Neural cell (in vitro differentiated cells): ENCODE measurements around the gene COL18A1. TPM values are rescaled to one million over a fixed set of nuclear protein-coding genes. Genes with fewer than 3 reads are reported as not detected.

Source experiments
- H2AFZ ChIP-seq: fragments of 200-600, 300-800 bp; sonication (generic), shearing (Covaris generic); 2 replicates; pipeline ENCODE4 v1.6.0; 2014; ENCODE audit warnings: low read depth, mild to moderate bottlenecking, antibody characterized with exemption, low read length, moderate library complexity
- H3F3A ChIP-seq: fragments of 200-600 bp; shearing (Covaris generic); 2 replicates; pipeline ENCODE4 v1.6.1; 2016; ENCODE audit warnings: mild to moderate bottlenecking, moderate library complexity, mixed read lengths, antibody characterized with exemption, low read length; ENCODE audit not compliant: insufficient read depth, poor library complexity, severe bottlenecking
- H3K27ac ChIP-seq: fragments of 200-600, 300-800 bp; sonication (generic), shearing (Covaris generic); 2 replicates; pipeline ENCODE4 v1.5.1; 2014; ENCODE audit warnings: mild to moderate bottlenecking, low read length, moderate library complexity
- H3K27me3 ChIP-seq: fragments of 300-800, 200-600 bp; sonication (generic), shearing (Covaris generic); 2 replicates; pipeline ENCODE4 v1.6.0; 2014; ENCODE audit warnings: mild to moderate bottlenecking, low read depth, low read length, moderate library complexity; ENCODE audit not compliant: insufficient read depth
- H3K36me3 ChIP-seq: fragments of 300-800, 200-600 bp; sonication (generic), shearing (Covaris generic); 2 replicates; pipeline ENCODE4 v1.5.1; 2014; ENCODE audit warnings: mild to moderate bottlenecking, antibody characterized with exemption, low read length, moderate library complexity; ENCODE audit not compliant: insufficient read depth
- H3K4me2 ChIP-seq: fragments of 300-800, 200-600 bp; sonication (generic), shearing (Covaris generic); 2 replicates; pipeline ENCODE4 v1.6.0; 2014; ENCODE audit warnings: mild to moderate bottlenecking, low read length
- H3K4me3 ChIP-seq: fragments of 300-800, 200-600 bp; sonication (generic), shearing (Covaris generic); 2 replicates; pipeline ENCODE4 v1.5.1; 2014; ENCODE audit warnings: mild to moderate bottlenecking, low read length, moderate library complexity
- H3K79me2 ChIP-seq: fragments of 200-600 bp; shearing (Covaris generic); replicated peaks from 2 replicates; pipeline ENCODE4 v1.6.0; 2014; ENCODE audit warnings: mild to moderate bottlenecking, low read length, moderate library complexity; ENCODE audit not compliant: insufficient read depth
- H3K9ac ChIP-seq: fragments of 300-800, 200-600 bp; sonication (generic), shearing (Covaris generic); 2 replicates; pipeline ENCODE4 v1.6.1; 2016; ENCODE audit warnings: mild to moderate bottlenecking, low read length, mixed read lengths
- H3K9me2 ChIP-seq: fragments of 200-600 bp; shearing (Covaris generic); 2 replicates; pipeline ENCODE4 v1.6.1; 2016; ENCODE audit warnings: mild to moderate bottlenecking, low read length, mixed read lengths; ENCODE audit not compliant: insufficient read depth
- H3K9me3 ChIP-seq: fragments of 200-600, 300-800 bp; sonication (generic), shearing (Covaris generic); 2 replicates; pipeline ENCODE4 v1.6.1; 2016; ENCODE audit warnings: mild to moderate bottlenecking, mixed run types, low read length, moderate library complexity, mixed read lengths
- H4K20me1 ChIP-seq: fragments of 200-600 bp; shearing (Covaris generic); 2 replicates; pipeline ENCODE4 v1.6.1; 2016; ENCODE audit warnings: mild to moderate bottlenecking, mixed run types; ENCODE audit not compliant: insufficient read depth
- EP300 ChIP-seq: fragments of 450-650 bp; conservative IDR thresholded peaks from 2 replicates; pipeline ENCODE4 v1.6.1; 2014; ENCODE audit warnings: antibody characterized with exemption, mild to moderate bottlenecking, moderate library complexity; ENCODE audit not compliant: poor library complexity, severe bottlenecking
- EZH2 ChIP-seq: fragments of 200-600, 300-800 bp; shearing (Covaris generic), sonication (generic); IDR thresholded peaks from 2 replicates; pipeline ENCODE4 v1.6.1; 2014; ENCODE audit warnings: antibody characterized with exemption, low read length, borderline replicate concordance, mild to moderate bottlenecking; ENCODE audit not compliant: insufficient read depth, poor library complexity, severe bottlenecking
- MXI1 ChIP-seq: fragments of 450-650 bp; conservative IDR thresholded peaks from 2 replicates; pipeline ENCODE4 v1.6.1; 2014; ENCODE audit warnings: antibody characterized with exemption, mild to moderate bottlenecking; ENCODE audit not compliant: poor library complexity, severe bottlenecking
- POLR2AphosphoS5 ChIP-seq: IDR thresholded peaks from 2 replicates; pipeline ENCODE4 v1.6.1; 2012
- RAD21 ChIP-seq: fragments of 450-650 bp; conservative IDR thresholded peaks from 2 replicates; pipeline ENCODE4 v1.6.1; 2014; ENCODE audit warnings: antibody characterized with exemption, mild to moderate bottlenecking, moderate library complexity
- SMC3 ChIP-seq: fragments of 450-650 bp; conservative IDR thresholded peaks from 2 replicates; pipeline ENCODE4 v1.6.1; 2014; ENCODE audit warnings: antibody characterized with exemption, mild to moderate bottlenecking, moderate library complexity; ENCODE audit not compliant: poor library complexity
- TAF1 ChIP-seq: IDR thresholded peaks from 2 replicates; pipeline ENCODE4 v1.6.1; 2012; ENCODE audit warnings: low read depth
- polyA plus RNA-seq: library from polyadenylated mRNA; depleted of rRNA; stranded (reverse); fragments of >200 nt; gene quantifications from 2 replicates; pipeline ENCODE4 v1.2.3, GENCODE V29; 2014
- TF ChIP-seq, protein P1 (sequence below): fragments of 450-650 bp; IDR thresholded peaks from 2 replicates; pipeline ENCODE4 v1.5.1; 2014; ENCODE audit warnings: antibody characterized with exemption, mild to moderate bottlenecking, moderate library complexity; ENCODE audit not compliant: poor library complexity, severe bottlenecking
- TF ChIP-seq, protein P2 (sequence below): IDR thresholded peaks from 2 replicates; pipeline ENCODE4 v1.6.1; 2012; ENCODE audit warnings: borderline replicate concordance

The COL18A1 gene
- polyA plus RNA-seq, 1 donor from 2014 or later, result 2.5 TPM

DNA sequence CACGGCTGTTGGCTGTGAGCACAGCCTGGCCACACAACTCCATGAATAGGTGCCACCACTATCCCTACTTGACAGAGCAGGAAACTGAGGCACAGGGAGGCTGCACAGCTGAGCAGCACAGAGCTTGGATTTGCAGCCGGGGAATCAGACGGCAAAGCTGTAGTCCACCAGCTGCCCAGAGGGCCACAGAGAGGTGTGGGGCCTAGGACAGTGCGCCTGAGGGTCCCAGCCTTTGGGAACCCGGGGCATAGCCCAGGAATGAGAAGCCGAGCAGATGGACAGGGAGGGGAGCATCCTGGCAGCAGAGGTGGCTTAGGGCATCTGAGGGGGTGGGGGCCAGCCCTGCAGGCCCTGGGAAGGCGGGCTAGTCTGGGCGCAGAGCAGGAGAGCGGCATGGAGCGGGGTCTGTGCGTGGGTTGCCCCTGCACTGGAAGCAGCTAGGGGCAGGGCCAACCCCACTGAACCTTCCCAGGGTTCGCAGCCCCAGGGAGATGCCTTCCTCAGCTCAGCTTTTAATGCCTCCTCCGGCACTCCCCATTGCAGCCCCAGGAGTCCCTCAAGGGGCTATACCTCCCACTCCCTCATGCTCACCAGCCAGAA is 46.2 kb upstream of the COL18A1 start:
- no peaks in the 10 kb centered on the region for H4K20me1 ChIP-seq
- no peaks in the 10 kb centered on the region for H3K79me2 ChIP-seq
- H3K9me2 ChIP-seq, result no peaks in the 10 kb centered on the region
- TF ChIP-seq RAD21 (no peak), SMC3 (no peak), POLR2AphosphoS5 (no peak), MXI1 (no peak), TAF1 (no peak), EP300 (no peak), EZH2 (no peak)
- TF ChIP-seq, protein P1, sequence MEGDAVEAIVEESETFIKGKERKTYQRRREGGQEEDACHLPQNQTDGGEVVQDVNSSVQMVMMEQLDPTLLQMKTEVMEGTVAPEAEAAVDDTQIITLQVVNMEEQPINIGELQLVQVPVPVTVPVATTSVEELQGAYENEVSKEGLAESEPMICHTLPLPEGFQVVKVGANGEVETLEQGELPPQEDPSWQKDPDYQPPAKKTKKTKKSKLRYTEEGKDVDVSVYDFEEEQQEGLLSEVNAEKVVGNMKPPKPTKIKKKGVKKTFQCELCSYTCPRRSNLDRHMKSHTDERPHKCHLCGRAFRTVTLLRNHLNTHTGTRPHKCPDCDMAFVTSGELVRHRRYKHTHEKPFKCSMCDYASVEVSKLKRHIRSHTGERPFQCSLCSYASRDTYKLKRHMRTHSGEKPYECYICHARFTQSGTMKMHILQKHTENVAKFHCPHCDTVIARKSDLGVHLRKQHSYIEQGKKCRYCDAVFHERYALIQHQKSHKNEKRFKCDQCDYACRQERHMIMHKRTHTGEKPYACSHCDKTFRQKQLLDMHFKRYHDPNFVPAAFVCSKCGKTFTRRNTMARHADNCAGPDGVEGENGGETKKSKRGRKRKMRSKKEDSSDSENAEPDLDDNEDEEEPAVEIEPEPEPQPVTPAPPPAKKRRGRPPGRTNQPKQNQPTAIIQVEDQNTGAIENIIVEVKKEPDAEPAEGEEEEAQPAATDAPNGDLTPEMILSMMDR, result no peak
- TF ChIP-seq, protein P2, sequence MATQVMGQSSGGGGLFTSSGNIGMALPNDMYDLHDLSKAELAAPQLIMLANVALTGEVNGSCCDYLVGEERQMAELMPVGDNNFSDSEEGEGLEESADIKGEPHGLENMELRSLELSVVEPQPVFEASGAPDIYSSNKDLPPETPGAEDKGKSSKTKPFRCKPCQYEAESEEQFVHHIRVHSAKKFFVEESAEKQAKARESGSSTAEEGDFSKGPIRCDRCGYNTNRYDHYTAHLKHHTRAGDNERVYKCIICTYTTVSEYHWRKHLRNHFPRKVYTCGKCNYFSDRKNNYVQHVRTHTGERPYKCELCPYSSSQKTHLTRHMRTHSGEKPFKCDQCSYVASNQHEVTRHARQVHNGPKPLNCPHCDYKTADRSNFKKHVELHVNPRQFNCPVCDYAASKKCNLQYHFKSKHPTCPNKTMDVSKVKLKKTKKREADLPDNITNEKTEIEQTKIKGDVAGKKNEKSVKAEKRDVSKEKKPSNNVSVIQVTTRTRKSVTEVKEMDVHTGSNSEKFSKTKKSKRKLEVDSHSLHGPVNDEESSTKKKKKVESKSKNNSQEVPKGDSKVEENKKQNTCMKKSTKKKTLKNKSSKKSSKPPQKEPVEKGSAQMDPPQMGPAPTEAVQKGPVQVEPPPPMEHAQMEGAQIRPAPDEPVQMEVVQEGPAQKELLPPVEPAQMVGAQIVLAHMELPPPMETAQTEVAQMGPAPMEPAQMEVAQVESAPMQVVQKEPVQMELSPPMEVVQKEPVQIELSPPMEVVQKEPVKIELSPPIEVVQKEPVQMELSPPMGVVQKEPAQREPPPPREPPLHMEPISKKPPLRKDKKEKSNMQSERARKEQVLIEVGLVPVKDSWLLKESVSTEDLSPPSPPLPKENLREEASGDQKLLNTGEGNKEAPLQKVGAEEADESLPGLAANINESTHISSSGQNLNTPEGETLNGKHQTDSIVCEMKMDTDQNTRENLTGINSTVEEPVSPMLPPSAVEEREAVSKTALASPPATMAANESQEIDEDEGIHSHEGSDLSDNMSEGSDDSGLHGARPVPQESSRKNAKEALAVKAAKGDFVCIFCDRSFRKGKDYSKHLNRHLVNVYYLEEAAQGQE, result no peak
- H3K27ac ChIP-seq, result no peak overlapping the region
- no peaks in the 10 kb centered on the region for H3K36me3 ChIP-seq
- no peak overlapping the region for H2AFZ ChIP-seq
- no peak overlapping the region for H3K4me3 ChIP-seq
- no peak overlapping the region for H3K4me2 ChIP-seq
- no peak overlapping the region for H3K9ac ChIP-seq
- no peaks in the 10 kb centered on the region for H3K9me3 ChIP-seq
- no peaks in the 10 kb centered on the region for H3F3A ChIP-seq
- no peaks in the 10 kb centered on the region for H3K27me3 ChIP-seq

DNA sequence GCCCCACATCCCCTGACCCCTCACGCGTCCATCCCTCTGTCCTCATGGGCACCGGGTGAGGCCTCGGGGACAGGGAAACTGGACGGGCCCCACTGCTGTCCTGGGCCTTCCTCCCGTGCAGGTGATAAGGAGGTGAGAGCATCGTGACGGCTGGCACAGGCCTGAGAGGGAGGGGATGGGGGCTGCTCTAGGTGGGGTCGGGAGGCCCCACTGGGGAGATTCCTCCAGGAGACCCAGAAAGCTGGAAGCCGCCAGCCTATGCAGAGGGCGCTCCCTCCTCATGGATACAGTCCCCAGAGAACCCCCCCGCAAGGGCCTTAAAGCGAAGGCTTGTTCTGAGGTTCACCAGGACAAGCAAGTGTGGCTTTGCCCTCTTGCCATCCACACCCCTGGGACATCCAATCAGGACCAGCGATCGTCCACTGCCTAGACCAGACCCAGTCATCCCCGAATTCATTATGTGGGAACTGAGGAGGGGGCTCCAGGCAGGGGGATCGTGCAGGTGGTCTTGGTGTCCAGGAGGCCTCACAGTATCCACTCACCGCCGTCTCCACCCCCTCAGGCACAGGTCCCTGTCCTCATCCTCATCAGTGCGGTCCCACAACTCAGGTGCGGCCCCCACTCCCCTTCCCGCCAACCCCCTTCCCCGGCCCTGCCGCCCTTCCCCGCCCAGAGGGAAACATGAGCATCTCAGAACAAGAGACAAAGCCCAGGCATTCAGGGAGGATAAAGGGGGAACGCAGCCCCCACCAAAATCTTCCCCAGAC is 45.3 kb upstream of the COL18A1 start:
- Histone ChIP-seq H2AFZ (no peak overlapping the region), H3K27me3 (no peaks in the 10 kb centered on the region), H3F3A (no peaks in the 10 kb centered on the region), H3K4me3 (no peak overlapping the region), H3K27ac (no peak overlapping the region), H3K79me2 (no peaks in the 10 kb centered on the region), H3K9ac (no peak overlapping the region), H3K36me3 (no peaks in the 10 kb centered on the region), H3K4me2 (no peak overlapping the region), H3K9me2 (no peaks in the 10 kb centered on the region), H4K20me1 (no peaks in the 10 kb centered on the region), H3K9me3 (no peaks in the 10 kb centered on the region)
- TF ChIP-seq EZH2 (no peak), RAD21 (no peak)
- TF ChIP-seq, protein P1, result no peak
